ENCODE results near the gene PRRG3.

Gene PRRG3

GRCh38 chrX:151746502-151746901, 51.2 kb downstream of the PRRG3 start:
- no peak for DNase-seq

DNA sequence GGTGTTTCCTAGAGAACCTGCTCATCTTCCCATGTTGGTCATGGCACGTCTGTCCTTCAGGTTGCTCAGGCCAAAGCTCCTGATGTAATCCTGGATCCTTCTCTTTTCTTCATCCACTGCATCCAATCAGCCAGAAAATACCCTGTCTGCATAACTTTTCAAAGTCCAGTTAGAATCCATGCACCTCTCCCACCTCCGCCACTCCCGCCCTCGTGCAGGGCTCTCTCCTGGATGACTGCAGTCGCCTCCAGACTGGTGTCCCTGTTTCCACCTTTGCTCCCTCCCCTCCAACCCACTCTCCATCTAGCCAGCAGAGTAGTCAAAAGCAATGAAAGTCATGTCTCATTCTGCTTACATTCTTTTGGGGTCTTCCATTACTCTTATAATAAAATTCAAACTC, 55.3 kb downstream of the PRRG3 start:
- no peak for DNase-seq

DNA sequence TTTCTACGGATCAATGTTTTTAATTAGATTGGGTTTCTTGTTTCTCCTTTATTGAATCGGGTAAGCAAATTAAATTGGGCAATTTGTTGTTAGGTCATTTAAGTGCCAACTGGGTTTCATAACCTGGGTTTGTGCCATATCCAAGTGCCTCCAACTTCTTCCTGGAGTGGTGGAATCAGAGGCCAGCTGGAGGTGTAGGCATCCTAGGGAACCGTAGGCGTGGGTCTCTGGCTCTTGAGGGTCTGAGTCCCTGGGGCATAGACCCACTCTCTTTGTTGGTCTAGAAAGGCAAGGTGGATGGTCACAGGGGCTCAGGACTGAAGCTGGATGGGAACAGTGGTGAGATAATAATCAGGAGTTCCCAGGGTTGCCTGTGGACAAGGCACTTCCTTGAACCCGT, 57.6 kb downstream of the PRRG3 start:
- no peak for DNase-seq

DNA sequence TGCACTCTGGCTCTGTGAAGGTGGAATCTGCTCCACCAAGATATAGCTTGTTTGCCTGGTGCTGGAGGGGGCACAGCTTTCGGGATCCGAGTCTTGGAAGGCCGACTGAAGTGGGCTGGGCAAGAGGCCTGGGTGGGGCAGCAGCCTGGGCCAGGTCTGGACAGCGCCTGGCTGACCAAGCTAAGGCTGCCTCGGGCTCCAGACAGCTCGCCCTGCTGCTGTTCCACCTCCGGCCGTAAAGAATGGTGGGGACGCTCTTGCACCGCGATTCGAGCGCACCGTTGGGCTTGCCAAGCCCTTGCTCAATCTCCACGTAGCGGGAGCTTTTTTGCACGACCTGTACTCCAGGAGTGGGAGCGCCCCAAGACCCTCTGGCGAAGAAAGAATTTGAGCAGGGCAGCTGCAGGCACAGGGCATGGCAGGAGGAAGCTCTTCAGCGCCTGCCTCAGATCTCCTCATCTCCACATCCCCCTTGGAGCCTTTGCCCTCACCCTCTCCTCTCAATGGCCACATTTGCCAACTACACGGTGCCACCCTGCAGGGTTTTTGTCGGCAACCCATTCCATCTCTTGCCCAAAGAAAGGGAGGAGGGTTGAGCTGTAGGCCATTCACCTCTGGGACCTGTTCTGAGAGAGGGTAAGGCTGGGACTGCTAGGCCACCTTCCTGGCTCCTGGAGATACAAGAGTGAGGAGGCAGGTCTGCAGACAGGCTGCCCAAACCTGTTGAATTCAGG, 58.2 kb downstream of the PRRG3 start:
- no peak for DNase-seq

DNA sequence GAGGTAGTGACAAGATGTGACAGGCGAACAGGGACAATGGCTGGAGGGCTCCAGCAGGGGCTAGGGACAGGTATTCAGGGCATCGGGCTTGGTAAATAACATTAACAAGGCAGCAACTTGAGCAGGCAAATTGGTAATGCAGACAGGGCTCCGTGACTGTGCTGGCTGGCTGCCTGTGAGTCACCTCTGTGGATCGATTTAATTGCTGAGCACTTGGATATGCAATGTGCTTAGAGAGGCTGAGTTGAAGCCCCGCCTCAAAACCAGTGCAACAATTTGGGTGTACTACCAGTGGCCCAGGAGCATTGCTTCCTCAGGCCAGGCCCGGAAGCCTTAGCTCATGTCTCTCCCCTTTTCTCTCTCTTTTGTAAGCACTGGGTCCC, 58.8 kb downstream of the PRRG3 start:
- no peak for DNase-seq

GRCh38 chrX:151754641-151755215, 59.5 kb downstream of the PRRG3 start:
- no peak for DNase-seq
